HG03280 (cell line): Measurements from ENCODE around the gene DMD.
"Not testable (repeated sequence)": the region's sequence is repeated elsewhere in the genome, so short reads cannot be mapped to it uniquely, and the experiment has no call there.

Experiments
- ATAC-seq: cut with Tn5 transposase; IDR thresholded peaks from one replicate; pipeline ENCODE4 v1.9.1; 2021; ENCODE audit warnings: mild to moderate bottlenecking, moderate library complexity; ENCODE audit not compliant: unreplicated experiment

Gene DMD

DNA sequence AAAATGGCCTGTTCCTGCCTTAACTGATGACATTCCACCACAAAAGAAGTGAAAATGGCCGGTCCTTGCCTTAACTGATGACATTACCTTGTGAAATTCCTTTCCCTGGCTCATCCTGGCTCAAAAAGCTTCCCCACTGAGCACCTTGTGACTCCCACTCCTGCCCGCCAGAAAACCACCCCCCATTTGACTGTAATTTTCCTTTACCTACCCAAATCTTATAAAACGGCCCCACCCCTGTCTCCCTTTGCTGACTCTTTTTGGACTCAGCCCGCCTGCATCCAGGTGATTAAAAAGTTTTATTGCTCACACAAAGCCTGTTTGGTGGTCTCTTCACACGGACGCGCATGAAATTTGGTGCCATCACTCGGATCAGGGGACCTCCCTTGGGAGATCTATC, 1833.5 kb downstream of the DMD start:
- not testable (repeated sequence) for ATAC-seq

DNA sequence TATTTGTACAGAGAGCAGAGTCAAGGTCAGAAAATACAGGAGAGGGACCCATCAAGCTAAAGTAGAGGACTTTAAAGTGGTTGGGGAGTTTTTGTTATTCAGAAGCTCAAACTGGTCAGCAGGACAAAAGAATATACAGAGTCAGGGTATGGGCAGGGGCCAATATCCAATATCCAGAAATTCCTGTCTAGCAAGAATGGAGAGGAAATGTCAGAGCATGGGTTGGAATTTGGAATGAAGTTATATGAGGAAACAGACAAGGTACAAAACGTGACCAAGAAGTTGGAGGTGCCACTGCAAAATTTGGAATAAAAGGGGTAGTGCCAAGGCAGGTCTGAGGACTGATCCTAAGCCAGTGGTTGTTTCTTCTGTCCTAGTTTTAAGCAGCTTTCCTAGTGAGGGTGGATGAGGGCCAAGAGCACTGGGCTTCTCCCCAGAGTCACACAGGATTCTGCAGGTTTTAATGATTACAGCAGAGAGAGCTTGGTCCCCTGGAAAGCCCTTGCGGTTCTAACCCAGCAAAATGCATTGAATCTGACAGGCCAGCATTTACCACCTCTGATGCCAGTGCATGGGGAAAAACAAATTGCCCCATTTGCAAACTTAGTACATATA, 1834.8 kb downstream of the DMD start:
- ATAC-seq, result no peak

DNA sequence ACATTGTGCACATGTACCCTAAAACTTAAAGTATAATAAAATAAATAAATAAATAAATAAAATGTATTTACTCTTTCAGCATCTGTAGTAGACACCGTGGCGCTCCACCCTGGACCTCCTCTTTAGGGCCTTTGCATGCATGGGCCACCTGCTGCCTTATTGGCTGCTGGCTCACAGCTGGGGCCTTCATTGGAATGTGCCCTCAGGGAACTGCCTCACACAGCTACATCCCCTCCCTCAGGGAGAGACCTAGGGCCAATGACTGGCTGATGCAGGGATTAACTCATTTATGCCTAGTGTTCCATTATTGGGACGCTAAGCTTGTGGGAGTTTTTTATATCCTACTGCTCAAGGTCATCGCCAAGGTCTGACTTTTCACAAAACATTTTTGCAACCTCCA, 1836.6 kb downstream of the DMD start:
- ATAC-seq, result no peak

DNA sequence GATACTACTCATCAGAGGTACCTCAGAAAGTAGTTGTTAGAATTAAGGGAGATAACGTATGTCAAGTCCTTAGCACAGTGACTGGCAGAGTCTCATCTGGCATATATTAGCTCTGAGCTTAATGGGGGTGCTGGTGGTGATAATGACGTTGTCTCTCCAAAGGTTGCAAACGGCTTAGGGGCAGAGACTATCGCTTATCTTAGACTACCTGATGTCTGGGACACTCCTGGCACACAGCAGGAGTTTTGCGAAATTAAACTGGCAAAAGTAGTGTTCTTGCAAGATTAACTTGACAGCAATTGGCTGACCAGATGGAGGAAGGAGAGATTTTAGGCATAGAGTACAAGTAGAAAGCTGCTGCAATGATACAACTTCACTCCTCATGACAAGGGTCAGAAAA, 1839.4 kb downstream of the DMD start:
- no peak for ATAC-seq

DNA sequence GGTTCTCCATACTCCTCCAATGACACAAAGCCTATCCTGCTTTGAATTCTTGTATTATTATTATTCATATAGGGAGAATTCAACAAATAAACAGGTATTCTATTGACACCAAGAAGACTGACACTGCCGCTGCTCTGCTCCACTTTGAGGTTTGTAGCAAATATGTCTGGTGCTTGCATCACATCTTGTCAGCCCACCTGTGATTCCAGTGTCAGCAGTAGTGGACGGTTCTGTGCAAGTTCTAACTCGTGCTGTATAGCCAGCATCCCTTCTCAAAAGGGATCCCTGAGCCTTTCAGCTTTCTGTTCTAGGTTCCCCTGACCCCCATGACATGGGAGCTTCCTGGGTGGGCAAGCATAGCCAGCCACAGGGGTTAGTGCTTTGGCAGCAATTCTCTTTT, 1843.5 kb downstream of the DMD start:
- ATAC-seq, result no peak

DNA sequence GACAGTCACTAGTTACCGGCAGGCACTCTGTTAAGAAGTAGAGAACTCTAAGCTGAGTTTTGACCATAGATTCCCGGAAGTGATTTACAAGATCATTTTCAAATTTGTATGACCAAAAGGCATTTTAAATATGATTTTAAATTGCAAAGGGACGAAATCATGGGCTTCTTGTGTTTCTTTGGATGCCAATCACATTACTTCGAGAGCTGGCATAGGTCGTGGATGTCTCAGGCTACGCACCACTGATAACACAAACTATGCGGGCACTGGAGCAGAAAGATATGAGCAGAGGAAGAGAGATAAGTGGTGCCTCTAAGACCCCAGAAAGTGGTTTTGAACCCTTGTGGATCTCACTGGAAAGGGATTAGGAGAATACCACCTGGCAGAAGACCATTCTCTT, 1845.3 kb downstream of the DMD start:
- ATAC-seq, result no peak

DNA sequence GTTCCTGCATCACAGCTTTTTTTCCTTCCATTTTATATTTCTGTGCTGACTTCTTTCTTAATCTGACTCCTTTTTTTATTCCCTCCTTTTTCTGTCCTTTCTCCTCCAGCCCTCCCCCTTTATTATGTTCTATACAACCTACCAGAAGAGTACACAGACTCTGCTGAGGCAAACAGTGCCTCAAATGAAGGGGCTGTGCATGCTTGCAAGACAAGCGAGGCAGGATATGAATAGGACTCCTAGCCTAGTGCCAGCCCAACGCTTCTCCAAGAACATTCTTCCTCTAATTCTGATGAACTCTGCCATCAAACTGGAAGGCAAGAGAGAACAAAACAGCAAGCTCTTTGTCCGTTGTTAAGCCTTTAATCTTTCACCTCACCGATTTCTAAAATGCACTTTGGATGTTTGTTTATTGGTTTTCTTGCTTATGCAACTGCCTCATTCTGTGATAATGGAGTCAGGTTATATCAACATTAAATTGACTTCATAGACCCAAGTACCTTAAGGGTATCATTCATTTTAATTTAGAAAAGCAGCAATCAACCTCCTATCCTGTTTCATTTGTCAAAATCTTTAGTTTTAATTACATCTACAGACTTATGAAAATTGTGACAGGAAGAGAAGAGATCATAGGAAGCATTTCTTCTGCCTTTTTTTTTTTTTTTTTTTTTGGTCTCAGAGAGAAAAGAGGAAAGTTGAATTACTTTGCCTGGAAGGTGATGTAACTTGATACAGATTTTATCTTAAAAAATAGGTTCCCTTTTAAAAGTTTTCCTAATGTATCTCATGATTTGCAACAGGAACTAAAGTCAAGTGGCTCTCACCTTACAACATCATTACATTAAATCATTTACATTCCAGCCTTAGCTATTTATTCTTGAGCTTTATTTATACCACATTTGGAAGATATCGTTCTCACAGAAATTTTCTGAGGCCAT, 1854.8 kb downstream of the DMD start:
- ATAC-seq, result no peak

DNA sequence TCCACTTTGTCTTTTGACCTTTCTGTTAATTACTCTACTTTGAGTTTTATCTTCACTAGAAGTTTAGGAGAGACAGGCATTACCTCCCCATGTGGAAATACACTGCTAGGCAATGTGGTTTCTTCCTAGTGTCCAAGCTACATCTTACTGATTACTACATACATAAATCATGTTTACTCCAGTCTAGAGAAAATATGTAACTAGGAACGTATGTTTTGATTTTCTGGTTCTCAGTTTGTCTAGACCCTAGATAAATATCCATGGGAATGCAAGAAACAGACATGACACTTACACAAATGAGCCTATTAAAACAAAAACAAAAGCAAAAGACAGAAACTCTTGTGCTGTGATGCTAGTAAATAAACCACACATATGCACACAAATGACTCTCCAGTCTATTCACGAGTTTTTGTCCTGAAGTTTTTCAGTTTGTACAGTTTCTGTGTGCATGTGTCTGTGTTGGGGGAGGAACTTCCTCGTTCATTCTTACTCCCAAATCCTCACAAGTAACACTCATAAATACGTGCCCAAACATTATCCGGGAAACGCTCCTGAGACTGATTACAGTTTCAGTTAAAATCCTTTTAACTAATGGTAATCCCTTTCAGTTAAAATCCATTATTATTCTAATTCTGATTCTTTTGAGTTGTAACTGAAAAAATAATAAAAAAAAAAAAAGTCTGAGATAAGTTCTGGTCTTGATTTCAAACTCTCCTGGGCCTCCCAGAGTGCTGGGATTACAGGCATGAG, 1856.0 kb downstream of the DMD start:
- ATAC-seq, result no peak

DNA sequence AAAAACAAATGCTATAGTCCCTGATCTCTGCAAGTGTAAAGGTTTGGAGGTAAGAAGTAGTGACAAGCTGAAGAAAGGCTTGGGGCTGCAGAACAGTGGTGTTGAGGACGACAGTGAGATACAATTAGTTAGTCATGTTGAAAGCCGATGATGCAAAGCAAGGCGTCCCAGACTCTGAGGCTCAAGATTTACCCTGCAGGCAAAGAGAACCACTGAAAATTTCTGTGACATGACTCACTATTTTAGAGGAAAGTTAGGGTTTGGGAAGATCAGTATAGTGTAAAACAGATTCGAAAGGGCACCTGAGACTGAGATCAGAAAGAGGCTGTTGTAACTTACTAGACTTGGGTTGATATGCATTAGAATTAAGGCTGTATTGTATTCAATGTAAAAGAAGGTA, 1858.3 kb downstream of the DMD start:
- no peak for ATAC-seq

DNA sequence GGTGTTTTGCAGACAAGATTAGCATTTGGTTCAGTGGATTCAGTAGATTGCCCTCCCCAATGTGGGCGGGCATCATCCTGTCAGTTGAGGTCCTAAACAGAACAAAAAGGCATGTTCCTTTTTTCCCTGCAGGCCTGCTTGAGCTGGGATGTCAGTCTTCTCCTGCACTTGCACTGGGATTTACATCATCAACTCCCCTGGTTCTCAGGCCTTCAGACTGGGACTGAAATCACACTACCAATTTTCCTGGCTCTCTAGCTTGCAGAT, 1860.6 kb downstream of the DMD start:
- no peak for ATAC-seq

DNA sequence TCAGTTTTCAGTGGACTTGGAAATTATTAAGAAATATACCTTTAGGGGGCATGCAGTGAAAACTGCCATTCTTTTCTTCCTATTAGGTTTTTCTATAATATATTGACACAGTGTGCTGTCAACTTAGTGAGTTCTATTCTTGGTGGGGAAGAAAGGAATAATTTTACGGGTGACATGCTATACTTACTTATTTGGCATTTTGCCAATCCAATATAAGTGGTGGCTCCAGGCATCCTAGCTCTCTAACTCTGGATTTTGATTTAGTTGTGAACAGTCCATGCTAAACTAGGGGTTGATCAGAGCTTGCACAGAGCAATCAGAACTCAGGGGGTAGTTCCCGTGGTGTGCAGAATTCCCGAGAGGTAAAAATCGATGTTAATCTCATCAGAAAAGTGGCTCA, 1861.8 kb downstream of the DMD start:
- no peak for ATAC-seq

DNA sequence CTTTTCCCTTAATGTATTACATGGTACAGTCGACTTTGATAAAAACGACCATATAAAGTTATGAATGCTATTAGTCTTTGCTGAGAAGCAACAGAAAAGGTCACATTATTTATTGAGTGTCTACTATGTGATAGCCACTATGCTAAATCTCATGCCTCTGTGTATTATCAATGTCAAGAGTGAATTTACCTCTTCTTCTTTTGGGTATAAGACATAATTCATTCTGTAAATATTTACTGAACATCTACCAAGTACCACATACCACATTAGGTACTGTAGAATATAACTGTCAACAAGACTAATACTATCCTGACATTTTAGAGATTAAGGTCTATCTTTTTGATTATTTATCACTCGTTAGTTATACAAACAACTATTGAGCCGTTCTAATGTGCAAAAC, 1870.8 kb downstream of the DMD start:
- ATAC-seq, result no peak

DNA sequence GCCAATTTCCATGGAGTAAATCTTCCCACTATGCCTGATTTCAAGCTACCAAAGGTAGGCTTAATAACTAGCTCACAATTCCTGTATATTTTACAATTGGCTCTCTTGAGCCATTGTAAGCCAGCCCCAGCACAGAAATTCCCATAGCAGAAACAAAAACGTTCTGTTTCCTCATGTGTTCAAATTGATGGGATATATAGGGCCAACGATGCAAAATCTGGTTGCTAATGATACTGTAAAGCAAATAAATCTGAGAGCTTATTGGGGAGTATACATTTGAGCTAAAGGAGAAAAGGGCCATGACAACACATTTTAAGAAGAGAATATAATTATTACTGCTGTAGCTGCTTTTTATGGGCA, 1872.4 kb downstream of the DMD start:
- no peak for ATAC-seq

DNA sequence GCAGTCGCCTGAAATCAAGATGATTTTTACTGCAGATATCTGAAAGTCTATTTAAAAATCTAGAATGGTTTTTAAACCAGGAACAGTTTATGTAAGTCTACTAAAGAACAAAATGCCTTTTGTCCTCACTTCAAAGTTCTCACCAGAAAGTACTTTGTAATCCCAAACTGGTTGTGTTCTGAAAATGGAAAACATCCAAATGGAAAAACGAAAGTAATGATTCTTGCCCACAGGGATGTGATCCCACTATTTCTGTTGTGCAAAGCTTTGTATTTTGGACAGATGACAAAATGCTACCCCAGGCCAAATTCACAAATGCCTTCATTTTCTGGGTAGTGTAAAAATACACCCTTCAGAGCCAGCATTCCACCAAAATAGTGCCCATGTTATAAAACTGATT, 1874.0 kb downstream of the DMD start:
- ATAC-seq, result no peak

DNA sequence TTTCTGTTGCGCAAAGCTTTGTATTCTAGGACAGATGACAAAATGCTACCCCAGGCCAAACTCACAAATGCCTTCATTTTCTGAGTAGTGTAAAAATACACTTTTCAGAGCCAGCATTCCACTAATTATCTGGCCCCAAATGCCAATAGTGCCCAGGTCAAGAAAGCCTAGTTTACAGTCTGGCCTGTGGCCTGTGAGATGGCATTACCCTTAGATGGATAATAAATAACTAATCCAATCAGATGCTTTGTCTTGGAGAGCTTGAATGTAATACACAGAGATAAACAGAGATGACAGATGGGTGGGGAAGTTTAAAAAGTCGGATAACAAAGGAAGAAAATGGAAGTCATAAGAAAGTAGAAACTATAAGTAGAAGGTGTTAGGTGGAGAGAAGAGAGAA, 1874.9 kb downstream of the DMD start:
- no peak for ATAC-seq

DNA sequence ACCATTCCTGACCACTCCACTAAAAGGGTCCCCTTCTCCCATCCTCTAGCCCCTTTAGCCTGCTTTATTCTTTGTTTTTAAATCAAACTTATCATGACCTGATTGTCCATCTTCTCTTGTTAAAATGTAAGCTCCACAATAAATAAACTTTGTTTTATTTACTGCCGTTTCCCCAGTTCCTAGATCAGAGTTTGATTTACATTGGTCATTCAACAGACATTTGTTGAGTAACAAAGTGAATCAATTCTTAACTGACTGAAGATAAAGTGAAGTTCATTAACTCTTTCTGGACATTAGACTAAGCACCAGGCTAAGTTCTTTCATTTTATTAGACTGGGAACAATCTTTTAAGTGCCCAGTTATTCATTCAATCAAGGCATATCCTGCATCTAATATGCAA, 1876.4 kb downstream of the DMD start:
- no peak for ATAC-seq

DNA sequence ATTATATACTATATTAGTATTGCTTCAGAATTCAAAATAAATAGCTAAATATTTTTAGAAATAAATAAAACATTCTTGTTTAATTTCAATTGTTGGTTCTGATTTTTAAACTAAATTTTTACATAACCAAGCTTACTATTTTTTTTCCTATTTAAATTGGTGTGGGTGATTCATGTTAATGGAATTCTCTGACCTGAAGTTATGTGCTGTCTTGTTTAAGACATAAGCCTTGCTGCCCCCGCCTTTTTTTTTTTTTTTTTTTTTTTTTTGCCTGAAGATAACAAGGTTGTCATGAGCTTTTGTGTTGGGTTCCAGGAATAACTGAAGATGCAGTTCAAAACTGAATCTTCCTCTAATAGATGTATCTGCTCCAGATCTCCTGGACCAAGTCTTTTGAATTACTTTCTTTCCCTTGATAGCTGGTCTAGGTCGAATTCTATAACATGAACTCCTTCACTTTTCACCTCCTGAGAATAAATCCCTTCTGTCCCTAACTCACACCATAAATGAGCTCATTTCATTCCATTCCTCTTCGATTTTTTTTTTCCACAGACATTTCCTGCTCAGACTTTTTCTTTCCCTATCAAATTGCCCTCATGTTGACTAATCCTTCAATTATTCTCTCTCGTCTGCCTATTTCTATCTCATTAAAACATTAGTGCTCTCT, 1878.1 kb downstream of the DMD start:
- ATAC-seq, result no peak

DNA sequence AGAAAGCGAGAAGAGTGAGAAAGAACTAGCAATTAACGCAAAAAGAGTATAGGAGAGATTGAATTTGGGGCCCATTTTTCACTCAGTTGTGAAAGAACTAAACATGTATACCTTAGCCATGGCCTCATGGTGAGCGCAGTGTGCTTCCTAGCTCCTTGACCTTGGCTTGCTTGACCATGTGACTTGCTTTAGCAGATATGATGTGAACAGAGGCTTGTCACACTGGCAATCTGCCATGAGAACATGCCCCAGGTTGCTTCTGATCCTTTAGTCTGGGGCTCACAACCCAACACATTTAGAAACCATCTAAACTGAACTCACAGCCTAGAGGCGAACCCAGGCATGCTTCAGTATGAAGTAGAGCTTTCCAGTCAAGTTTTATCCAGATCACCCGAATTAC, 1879.4 kb downstream of the DMD start:
- ATAC-seq, result no peak

DNA sequence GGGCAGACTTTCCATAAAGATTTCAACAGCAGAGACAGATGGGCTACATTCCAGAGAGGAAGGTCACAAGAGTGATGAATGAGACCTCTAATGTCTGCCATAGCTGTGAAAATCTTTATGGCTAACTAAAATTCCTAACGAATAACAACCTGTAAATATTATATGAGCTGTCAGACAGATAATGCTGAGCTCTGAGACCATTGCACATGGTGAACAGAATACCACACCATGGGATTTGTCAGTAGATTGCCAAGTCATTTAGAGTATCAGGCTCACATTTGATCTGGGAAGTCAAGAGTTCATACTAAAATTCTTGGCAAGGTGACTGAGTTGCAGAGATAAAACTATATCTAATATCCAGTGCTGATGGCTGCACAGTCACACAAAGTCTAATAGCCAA, 1880.3 kb downstream of the DMD start:
- ATAC-seq, result no peak

DNA sequence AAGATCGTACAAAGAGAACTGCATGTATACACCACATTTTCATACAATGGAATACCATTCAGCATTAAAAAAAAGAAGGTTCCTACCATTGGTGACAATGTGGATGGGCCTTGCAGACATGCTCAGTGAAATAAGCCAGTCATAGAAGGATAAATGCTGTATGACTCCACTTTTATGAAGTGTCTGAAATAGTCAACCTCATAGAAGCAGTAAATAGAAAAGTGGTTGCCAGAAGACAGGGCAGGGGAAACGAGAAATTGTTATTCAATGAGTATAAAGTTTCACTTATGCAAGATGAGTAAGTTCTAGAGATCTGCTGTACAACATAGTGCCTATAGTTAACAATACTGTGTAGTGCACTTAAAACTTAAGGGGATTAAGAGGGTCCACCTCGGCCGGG, 1882.1 kb downstream of the DMD start:
- ATAC-seq, result no peak

DNA sequence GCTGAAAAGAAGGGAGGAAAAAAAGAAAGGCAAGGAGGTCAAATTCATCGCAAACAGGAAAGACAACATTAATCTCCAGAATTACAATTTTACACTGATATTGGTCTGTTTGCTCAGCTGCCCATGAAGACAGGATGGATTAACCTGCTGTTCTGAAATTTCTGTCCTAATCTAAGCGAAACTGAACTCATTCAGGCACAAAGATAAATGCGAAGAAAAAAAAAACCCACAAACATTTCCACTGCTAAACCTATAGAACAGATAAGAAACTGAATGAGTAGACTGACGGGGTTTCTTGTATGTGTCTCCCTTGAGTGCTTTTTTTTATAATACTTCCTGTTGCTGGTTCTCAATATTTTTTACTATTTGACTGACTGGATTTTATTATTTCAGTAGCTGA, 1887.7 kb downstream of the DMD start:
- ATAC-seq, result peak; percentile 59

DNA sequence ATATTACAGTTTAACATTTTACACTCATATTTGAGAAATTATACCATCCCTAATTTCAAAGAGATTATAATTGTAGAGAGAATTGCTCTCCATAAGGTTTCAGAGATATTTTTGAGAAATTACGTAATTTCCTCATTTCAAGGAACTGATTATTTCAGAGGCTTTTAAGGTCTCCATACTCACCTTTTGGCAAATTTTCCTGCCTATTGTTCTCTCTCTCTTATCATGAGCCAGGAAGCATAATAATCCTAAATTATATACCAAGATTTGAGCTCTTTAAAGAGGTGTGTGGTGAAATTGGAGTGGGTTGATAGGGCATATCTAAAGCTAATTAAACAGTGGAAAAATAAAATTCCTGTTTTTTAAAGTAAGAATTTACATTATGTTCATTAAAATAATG, 1890.6 kb downstream of the DMD start:
- ATAC-seq, result no peak
